ENCODE data around the gene ALOX15B. TPM values are rescaled to one million over a fixed set of nuclear protein-coding genes. Genes with fewer than 3 reads are reported as not detected.
"Not testable (repeated sequence)": the region's sequence is repeated elsewhere in the genome, so short reads cannot be mapped to it uniquely, and the experiment has no call there.

The ALOX15B gene
- total RNA-seq, 1 donor from 2014 or later = 0.35 TPM

- DNase-seq (ENCODE audit: low spot score) (no peak), ATAC-seq (no peak)
These were observed 37.8 kb downstream of the ALOX15B start for GRCh38 chr17:8076502-8077266.

GRCh38 chr17:8077939-8078338 is 39.1 kb downstream of the ALOX15B start:
- DNase-seq (ENCODE audit: low spot score); ATAC-seq: not testable (repeated sequence)

DNA sequence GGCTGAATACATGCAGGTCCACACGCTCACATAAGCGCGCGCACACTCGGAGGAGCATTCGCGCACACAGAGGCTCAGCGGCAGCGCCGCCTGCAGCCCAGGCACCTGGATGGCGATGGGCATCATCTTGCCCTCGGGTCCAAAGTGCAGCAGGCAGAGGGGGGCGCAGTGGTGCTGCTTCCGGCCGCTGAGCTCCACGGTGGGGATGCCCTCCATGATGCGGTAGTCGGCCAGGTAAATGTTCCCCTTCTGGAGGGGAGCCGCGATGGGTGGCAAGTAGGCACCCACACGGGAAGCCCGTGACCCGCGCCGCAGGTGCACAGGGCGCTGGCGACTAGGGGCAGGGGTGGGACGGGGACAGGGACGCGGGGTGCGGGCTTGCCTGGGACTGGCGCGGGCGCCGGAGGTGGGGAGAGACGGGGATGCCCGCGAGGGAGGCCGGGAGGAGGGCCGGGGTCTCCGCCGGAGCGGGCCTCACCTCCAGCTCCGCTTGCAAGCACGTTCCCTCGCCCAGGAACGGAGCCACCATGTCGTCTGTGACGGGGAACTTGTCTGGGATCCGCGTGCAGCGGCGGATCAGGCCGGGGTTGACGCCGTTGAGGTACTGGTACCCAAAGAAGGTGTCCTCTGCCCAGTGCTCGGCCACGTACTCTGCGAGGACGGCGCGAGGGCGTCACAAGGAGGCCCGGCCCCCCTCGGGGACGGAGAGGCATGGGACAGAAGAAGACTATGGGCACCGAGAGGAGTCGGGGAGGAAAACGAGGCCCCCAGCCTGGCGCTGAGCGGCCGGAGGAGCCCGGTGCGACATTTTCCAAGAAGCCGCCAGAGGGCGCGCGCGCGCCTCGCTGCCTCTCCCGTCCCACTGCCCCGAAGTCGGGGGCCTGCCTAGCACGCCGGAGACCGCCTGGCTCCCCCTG is 40.7 kb downstream of the ALOX15B start:
- ATAC-seq (peak; percentile 94), DNase-seq (ENCODE audit: low spot score) (peak; percentile 71)

DNA sequence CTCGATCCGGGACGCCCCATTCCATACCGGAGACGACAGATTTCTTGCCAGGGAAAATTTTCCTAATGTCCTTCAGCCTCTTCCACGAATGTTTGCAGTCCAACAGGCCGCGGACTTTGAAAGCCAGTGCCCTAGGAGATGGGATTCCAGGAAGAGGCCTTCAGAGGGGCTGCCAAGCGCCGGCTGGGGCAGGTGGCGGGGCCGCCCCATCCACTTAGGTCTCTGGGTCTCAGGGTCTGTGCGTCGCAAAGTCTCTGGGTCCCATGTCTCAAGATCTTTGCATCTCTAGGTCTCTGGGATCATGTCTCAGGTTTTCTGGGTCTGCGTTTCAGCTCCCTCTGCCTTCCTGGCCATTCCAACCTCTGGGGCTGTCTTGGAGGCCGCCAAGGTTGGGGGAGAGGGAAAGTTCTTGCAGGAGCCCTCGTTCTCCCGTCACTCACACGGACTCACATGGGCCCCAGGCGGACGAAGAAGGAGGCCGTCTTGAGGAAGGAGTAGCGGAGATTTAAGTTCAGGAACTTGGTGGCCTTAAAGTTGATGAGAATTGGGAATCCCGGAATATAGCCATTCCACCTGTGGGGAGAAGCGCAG is 41.4 kb downstream of the ALOX15B start:
- peak; percentile 18 for ATAC-seq

DNA sequence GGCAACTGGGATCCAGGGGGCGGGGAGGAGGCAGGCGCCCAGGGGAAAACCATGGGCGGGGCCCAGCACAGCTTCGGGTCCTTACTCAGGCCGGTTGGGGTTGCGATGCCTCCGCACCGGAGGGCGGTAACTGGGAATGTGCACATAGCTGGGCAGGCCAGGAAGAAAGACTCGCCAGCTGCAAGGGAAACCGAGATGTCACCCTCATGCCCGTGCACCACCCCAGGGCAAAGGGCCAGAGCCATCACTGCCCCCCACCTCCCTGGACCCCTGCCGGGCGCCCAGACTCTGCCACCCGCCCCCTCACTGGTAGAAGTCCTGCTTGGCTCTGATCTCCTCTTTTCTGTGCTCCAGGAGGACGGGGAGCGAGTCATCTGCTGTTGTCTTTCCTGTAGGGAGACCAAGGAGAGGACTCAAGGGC is 42.0 kb downstream of the ALOX15B start:
- ATAC-seq (no peak), DNase-seq (ENCODE audit: low spot score) (no peak)

More for the DNA sequence above, 41.4 kb downstream of the ALOX15B start:
- no peak for DNase-seq (ENCODE audit: low spot score)

- ATAC-seq (no peak), DNase-seq (ENCODE audit: low spot score) (no peak)
These were observed 43.0 kb downstream of the ALOX15B start for GRCh38 chr17:8081876-8082275.

DNA sequence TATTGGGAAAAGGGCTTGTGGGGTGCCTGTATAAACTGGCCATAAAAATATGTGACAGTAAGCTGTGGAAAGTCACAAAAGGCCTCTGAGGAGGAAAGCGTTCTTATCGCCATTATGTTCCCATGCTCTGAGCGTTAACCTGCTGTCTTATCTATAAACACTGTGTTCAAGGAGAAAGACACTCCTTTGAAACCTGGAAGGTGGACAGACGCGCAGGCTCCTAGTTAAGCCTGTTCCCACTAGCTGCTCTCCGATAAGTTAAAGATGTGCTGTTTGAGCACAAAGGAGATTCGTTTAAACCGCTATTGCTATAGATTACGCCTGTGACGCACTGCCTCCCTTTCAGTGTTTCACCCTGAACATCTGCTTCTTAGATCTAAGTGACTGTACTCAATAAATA is 43.4 kb downstream of the ALOX15B start:
- DNase-seq (ENCODE audit: low spot score) = no peak
- ATAC-seq = no peak

- DNase-seq (ENCODE audit: low spot score) = no peak
These were observed 45.4 kb downstream of the ALOX15B start for GRCh38 chr17:8084250-8084649.

DNA sequence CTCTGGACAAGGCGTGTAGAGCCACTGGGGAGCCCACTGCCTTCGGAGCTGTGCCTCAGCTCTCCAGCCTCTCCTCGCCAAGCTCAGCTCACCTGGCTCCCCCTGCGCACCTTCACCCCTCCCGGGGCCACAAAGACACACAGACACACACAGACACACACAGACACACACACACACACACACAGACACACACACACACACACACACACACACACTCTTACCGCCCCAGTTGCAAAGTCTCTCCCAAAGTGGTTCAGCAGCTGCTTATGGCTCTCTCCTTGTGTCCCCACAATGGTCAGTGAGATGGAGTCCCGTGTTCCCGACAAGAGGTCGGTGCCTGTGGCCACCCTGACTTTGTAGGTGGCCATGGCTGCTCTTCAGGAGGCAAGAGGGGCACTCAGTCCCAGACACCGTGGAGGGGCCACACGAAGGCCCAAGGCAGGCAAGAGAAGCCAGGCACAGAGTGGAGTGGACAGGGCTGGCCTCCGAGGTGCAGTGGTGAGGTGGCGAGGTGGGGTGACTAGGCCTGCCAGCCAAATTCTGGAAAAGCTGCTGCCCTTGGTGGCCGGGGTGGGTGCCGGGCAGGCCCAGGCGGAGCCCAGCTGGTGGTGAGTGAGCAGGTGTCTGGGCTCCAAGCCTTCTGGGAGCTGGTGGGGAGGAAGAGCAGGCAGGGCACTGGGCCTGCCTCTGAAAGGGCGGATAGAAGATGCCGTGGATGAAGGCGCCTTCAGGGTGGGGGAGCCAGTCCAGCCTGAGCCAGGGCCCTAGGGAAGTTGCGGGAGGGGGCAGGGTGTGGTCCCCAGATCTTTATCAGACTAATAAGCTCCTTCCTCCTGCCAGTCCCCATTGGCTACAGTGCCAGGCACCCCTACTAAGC is 48.5 kb downstream of the ALOX15B start, which contains the start of gene ALOX12B:
ALOX12B (minus strand) TSS at position 642 of the 877 bp plus-strand sequence; CDS start at position 368, 274 bp downstream.
- no peak for DNase-seq (ENCODE audit: low spot score)
- no peak for ATAC-seq

More at GRCh38 chr17:8084250-8084649, 45.4 kb downstream of the ALOX15B start:
- no peak for ATAC-seq

- ATAC-seq (no peak), DNase-seq (ENCODE audit: low spot score) (no peak)
These were observed 49.0 kb downstream of the ALOX15B start for GRCh38 chr17:8087952-8088230.

DNA sequence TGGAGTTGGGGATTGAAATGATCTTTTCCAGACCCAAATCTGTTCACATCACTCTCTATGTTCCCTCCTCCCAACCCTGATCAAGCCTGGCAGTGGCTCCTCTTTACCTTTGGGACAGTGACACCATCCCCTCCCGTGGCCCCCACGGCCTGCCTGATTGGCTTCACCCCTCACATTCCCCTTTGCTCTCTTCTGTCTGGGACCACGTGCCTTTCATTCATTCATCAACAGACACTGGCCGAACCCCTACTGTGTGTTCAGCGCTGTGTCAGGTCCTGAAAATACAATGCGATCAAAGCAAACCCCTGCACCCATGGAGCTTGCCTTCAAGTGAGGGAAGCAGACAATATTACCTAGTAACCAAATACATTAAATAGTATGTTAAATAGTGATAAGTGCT is 50.9 kb downstream of the ALOX15B start:
- no peak for ATAC-seq

GRCh38 chr17:8091033-8091687 is 52.3 kb downstream of the ALOX15B start:
- DNase-seq (ENCODE audit: low spot score) (no peak), ATAC-seq (no peak)

More for the DNA sequence above, 50.9 kb downstream of the ALOX15B start:
- DNase-seq (ENCODE audit: low spot score) = no peak

GRCh38 chr17:8095361-8095760 is 56.5 kb downstream of the ALOX15B start:
- no peak for DNase-seq (ENCODE audit: low spot score)
- ATAC-seq = no peak

DNA sequence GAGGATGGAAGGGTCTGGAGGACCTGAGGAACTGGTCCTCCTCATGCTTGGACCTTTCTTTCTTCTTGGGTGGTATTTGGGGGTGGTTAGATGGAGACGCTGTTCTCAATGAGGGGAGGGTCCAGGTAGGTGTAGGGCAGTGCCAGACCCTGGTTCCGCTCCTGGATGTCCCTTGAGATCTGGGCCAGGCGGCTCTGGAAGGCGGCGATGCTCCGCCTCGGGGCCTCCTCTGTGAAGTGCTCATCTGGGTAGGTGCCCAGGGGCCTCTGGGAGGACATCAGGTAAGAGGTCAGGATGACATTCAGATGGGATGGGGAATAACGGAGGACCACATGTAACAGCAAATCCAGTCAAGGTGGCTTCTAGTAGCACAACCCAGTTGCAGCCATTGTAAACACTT is 57.7 kb downstream of the ALOX15B start:
- ATAC-seq (no peak), DNase-seq (ENCODE audit: low spot score) (no peak)

Other genes starting within 250 kb of the ALOX15B start
- 18.1 TPM for gene KDM6B, start 204.8 kb upstream of the ALOX15B start, total RNA-seq
- 1.3 TPM for gene TMEM88, start 184.0 kb upstream of the ALOX15B start, total RNA-seq
- 33.5 TPM for gene NAA38, start 181.5 kb upstream of the ALOX15B start, total RNA-seq
- 12.4 TPM for gene CYB5D1, start 181.1 kb upstream of the ALOX15B start, total RNA-seq
- 5.7 TPM for gene CHD3, start 150.3 kb upstream of the ALOX15B start, total RNA-seq
- gene RNF227, start 122.8 kb upstream of the ALOX15B start, total RNA-seq = 0.23 TPM
- 1.3 TPM for gene KCNAB3, start 109.2 kb upstream of the ALOX15B start, total RNA-seq
- gene TRAPPC1, start 107.1 kb upstream of the ALOX15B start, total RNA-seq = 41.1 TPM
- gene CNTROB, start 106.9 kb upstream of the ALOX15B start, total RNA-seq = 8.9 TPM
- gene GUCY2D, start 36.4 kb upstream of the ALOX15B start, total RNA-seq = 0.05 TPM
- gene ALOX12B, start 48.7 kb downstream of the ALOX15B start, total RNA-seq = not detected
- gene ALOXE3, start 79.5 kb downstream of the ALOX15B start, total RNA-seq = not detected
- not detected for gene HES7, start 85.0 kb downstream of the ALOX15B start, total RNA-seq
- 108 TPM for gene PER1, start 113.3 kb downstream of the ALOX15B start, total RNA-seq
- gene VAMP2, start 123.9 kb downstream of the ALOX15B start, total RNA-seq = 18.1 TPM
- 3.6 TPM for gene TMEM107, start 137.3 kb downstream of the ALOX15B start, total RNA-seq
- 4.5 TPM for gene BORCS6, start 151.1 kb downstream of the ALOX15B start, total RNA-seq
- gene AURKB, start 171.5 kb downstream of the ALOX15B start, total RNA-seq = 0.68 TPM
- 18.1 TPM for gene CTC1, start 209.0 kb downstream of the ALOX15B start, total RNA-seq
- gene PFAS, start 210.2 kb downstream of the ALOX15B start, total RNA-seq = 18.9 TPM
- 6.6 TPM for gene RANGRF, start 249.6 kb downstream of the ALOX15B start, total RNA-seq

Data from left lobe of liver (tissue), 2 donors.